ENCODE measurements around the gene DAP. TPM values are rescaled to one million over a fixed set of nuclear protein-coding genes. Genes with fewer than 3 reads are reported as not detected.
A peak's percentile ranks its signal among the peaks of the same experiment; 100 is the strongest.

DAP gene
- polyA plus RNA-seq, 1 donor (not counting 4 experiments of a cell fraction or from before 2014, with no cell fraction given): 30.4 TPM

DNA sequence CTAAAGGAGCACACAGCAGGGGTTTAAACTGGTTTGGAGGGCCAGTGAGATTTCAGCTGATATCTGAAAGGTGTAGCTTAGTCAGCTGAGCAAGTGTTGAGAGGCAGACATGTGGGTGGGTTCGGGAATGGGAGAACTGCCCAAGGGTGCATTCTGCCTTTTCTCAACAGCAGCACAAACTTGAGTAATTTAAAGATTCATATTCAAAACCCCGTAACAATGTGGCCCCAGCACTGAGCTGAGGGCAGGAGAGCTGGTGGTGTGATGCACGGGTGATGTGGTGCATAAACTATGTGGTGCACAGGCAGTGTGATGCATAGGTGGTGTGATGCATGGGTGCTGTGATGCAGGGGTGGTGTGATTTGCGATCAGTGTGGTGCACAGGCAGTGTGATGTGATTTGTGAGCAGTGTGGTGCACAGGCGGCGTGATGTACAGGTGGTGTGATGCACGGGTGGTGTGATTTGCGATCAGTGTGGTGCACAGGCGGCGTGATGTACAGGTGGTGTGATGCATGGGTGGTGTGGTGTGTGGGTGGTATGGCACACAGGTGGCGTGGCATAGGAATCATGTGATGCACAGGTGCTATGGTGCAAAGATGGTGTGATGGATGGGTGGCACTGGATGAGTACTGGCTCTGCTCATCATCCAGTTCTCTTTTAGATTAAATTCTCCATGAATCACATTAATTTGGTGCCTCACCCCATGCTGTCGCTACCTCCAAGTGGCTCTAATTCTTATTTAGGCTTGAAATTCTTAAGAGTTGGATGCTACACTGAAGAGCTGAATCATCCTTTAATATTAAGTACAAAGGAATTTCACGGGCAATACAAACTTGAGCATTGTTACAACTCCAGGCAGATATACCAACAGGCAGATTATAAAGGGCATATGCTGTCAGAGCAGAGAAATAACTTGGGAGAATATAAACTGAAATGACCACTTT is 53.6 kb downstream of the DAP start:
- peak overlapping the region; percentile 6 for H3K4me2 ChIP-seq (ENCODE audit: control insufficient read depth, extremely low read depth, insufficient read depth, low read depth, low read length)
- H2AFZ ChIP-seq (ENCODE audit: control insufficient read depth, low read length): no peak overlapping the region
- no peaks in the 10 kb centered on the region for H3K36me3 ChIP-seq (ENCODE audit: control insufficient read depth in 2 of 2, extremely low read depth in 1 of 2, insufficient read depth in 2 of 2, low read length in 2 of 2)
- peaks cover 4% of the 10 kb centered on the region for H3K79me2 ChIP-seq (ENCODE audit: control insufficient read depth, insufficient read depth, low read length)
- peak overlapping the region; percentile 89 for H3K27ac ChIP-seq (ENCODE audit: control insufficient read depth, insufficient read depth, low read length)
- no peaks in the 10 kb centered on the region for H4K20me1 ChIP-seq (ENCODE audit: control insufficient read depth, extremely low read depth, insufficient read depth, low read length)
- TF ChIP-seq, protein P1, sequence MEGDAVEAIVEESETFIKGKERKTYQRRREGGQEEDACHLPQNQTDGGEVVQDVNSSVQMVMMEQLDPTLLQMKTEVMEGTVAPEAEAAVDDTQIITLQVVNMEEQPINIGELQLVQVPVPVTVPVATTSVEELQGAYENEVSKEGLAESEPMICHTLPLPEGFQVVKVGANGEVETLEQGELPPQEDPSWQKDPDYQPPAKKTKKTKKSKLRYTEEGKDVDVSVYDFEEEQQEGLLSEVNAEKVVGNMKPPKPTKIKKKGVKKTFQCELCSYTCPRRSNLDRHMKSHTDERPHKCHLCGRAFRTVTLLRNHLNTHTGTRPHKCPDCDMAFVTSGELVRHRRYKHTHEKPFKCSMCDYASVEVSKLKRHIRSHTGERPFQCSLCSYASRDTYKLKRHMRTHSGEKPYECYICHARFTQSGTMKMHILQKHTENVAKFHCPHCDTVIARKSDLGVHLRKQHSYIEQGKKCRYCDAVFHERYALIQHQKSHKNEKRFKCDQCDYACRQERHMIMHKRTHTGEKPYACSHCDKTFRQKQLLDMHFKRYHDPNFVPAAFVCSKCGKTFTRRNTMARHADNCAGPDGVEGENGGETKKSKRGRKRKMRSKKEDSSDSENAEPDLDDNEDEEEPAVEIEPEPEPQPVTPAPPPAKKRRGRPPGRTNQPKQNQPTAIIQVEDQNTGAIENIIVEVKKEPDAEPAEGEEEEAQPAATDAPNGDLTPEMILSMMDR (optimal IDR thresholded peaks at IDR 0.05 in 1 of 3, IDR thresholded peaks at IDR 0.05 in 1 of 3, conservative IDR thresholded peaks at IDR 0.05 in 1 of 3; ENCODE audit: extremely low read depth in 1 of 3, insufficient read depth in 2 of 3, low read length in 3 of 3): no peak
- TF ChIP-seq EZH2 (IDR thresholded peaks at IDR 0.05; ENCODE audit: low read length): no peak
- H3K27me3 ChIP-seq (ENCODE audit: control insufficient read depth, extremely low read depth, insufficient read depth, low read length): no peaks in the 10 kb centered on the region
- FAIRE-seq: no peak
- H3K4me1 ChIP-seq (ENCODE audit: control insufficient read depth, extremely low read depth, insufficient read depth, low read length): peaks cover 56% of the 10 kb centered on the region
- no peaks in the 10 kb centered on the region for H3K9me1 ChIP-seq (ENCODE audit: control insufficient read depth, extremely low read depth, insufficient read depth, low read length)
- no peaks in the 10 kb centered on the region for H3K9me3 ChIP-seq (ENCODE audit: control insufficient read depth, low read depth, low read length)
- H3K4me3 ChIP-seq (ENCODE audit: control insufficient read depth in 2 of 3, extremely low read depth in 1 of 3, insufficient read depth in 2 of 3, low read depth in 1 of 3, low read length in 3 of 3): no peak overlapping the region
- dilution Hi-C loops (cut with MboI; ENCODE audit: extremely low pct_ligation_motif_present, low sequenced_read_pairs): no loop called here
- no peak for DNase-seq (ENCODE audit: low read depth, low spot score)
- H3K9ac ChIP-seq (ENCODE audit: control insufficient read depth, extremely low read depth, insufficient read depth, low read length): peak overlapping the region; percentile 11

DNA sequence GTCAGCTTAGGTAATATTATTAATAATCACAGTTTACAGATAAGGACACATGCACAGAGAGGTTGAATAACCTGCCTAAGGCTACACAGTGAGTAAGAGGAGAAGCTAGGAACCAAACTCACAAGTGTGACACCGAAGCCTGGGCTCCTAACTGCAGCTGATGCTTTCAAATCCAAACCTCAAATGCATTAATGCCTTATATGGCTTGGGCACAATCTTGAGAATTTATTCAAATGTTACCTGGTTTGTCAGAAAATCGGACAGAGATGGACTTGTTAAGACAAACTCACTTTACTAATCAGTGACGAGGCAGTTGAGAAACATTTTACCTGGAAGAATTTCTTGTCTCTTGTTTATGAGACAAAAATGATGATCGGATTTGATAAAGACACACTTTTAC is 54.7 kb downstream of the DAP start:
- no peak overlapping the region for H2AFZ ChIP-seq (ENCODE audit: control insufficient read depth, low read length)
- DNase-seq (ENCODE audit: low read depth, low spot score) (no peak), FAIRE-seq (no peak)
- no peaks in the 10 kb centered on the region for H3K27me3 ChIP-seq (ENCODE audit: control insufficient read depth, extremely low read depth, insufficient read depth, low read length)
- no peaks in the 10 kb centered on the region for H3K9me3 ChIP-seq (ENCODE audit: control insufficient read depth, low read depth, low read length)
- dilution Hi-C loops (cut with MboI; ENCODE audit: extremely low pct_ligation_motif_present, low sequenced_read_pairs): no loop called here
- TF ChIP-seq EZH2 (IDR thresholded peaks at IDR 0.05; ENCODE audit: low read length): no peak
- TF ChIP-seq, protein P1 (optimal IDR thresholded peaks at IDR 0.05 in 1 of 3, IDR thresholded peaks at IDR 0.05 in 1 of 3, conservative IDR thresholded peaks at IDR 0.05 in 1 of 3; ENCODE audit: extremely low read depth in 1 of 3, insufficient read depth in 2 of 3, low read length in 3 of 3): no peak
- H3K4me1 ChIP-seq (ENCODE audit: control insufficient read depth, extremely low read depth, insufficient read depth, low read length): peaks cover 65% of the 10 kb centered on the region
- peak overlapping the region; percentile 89 for H3K27ac ChIP-seq (ENCODE audit: control insufficient read depth, insufficient read depth, low read length)
- no peak overlapping the region for H3K9ac ChIP-seq (ENCODE audit: control insufficient read depth, extremely low read depth, insufficient read depth, low read length)
- no peaks in the 10 kb centered on the region for H4K20me1 ChIP-seq (ENCODE audit: control insufficient read depth, extremely low read depth, insufficient read depth, low read length)
- no peaks in the 10 kb centered on the region for H3K9me1 ChIP-seq (ENCODE audit: control insufficient read depth, extremely low read depth, insufficient read depth, low read length)
- peak overlapping the region; percentile 49 for H3K4me2 ChIP-seq (ENCODE audit: control insufficient read depth, extremely low read depth, insufficient read depth, low read depth, low read length)
- no peak overlapping the region for H3K4me3 ChIP-seq (ENCODE audit: control insufficient read depth in 2 of 3, extremely low read depth in 1 of 3, insufficient read depth in 2 of 3, low read depth in 1 of 3, low read length in 3 of 3)
- H3K36me3 ChIP-seq (ENCODE audit: control insufficient read depth in 2 of 2, extremely low read depth in 1 of 2, insufficient read depth in 2 of 2, low read length in 2 of 2): no peaks in the 10 kb centered on the region
- peaks cover 4% of the 10 kb centered on the region for H3K79me2 ChIP-seq (ENCODE audit: control insufficient read depth, insufficient read depth, low read length)

All from keratinocyte (primary cell).